ENCODE data around the gene NEK9.

Gene NEK9

GRCh38 chr14:75107186-75107585 lies 19.7 kb downstream of the NEK9 start:
- no peaks in the 10 kb centered on the region for H3K9me3 Mint-ChIP-seq
- no peaks in the 10 kb centered on the region for H3K27me3 Mint-ChIP-seq
- peaks cover 90% of the 10 kb centered on the region for H3K36me3 Mint-ChIP-seq (ENCODE audit: low read depth)
- no peak for DNase-seq
- H3K4me1 Mint-ChIP-seq (ENCODE audit: low read depth) = no peaks in the 10 kb centered on the region
- H3K27ac Mint-ChIP-seq = no peak overlapping the region
- no peak overlapping the region for H3K4me3 Mint-ChIP-seq

GRCh38 chr14:75101491-75101890 lies 25.4 kb downstream of the NEK9 start:
- H3K27me3 Mint-ChIP-seq = no peaks in the 10 kb centered on the region
- H3K36me3 Mint-ChIP-seq (ENCODE audit: low read depth) = peaks cover 87% of the 10 kb centered on the region
- H3K4me1 Mint-ChIP-seq (ENCODE audit: low read depth) = no peaks in the 10 kb centered on the region

GRCh38 chr14:75098682-75099081 lies 28.2 kb downstream of the NEK9 start:
- H3K27ac Mint-ChIP-seq = no peak overlapping the region
- no peaks in the 10 kb centered on the region for H3K4me1 Mint-ChIP-seq (ENCODE audit: low read depth)

More at GRCh38 chr14:75101491-75101890, 25.4 kb downstream of the NEK9 start:
- no peak for DNase-seq
- Mint-ChIP-seq H3K9me3 (no peaks in the 10 kb centered on the region), H3K4me3 (no peak overlapping the region), H3K27ac (no peak overlapping the region)

GRCh38 chr14:75098212-75098611 lies 28.6 kb downstream of the NEK9 start:
- no peak for DNase-seq
- H3K27me3 Mint-ChIP-seq = no peaks in the 10 kb centered on the region
- H3K9me3 Mint-ChIP-seq = no peaks in the 10 kb centered on the region
- peaks cover 86% of the 10 kb centered on the region for H3K36me3 Mint-ChIP-seq (ENCODE audit: low read depth)
- no peaks in the 10 kb centered on the region for H3K4me1 Mint-ChIP-seq (ENCODE audit: low read depth)
- no peak overlapping the region for H3K27ac Mint-ChIP-seq
- no peak overlapping the region for H3K4me3 Mint-ChIP-seq

More at GRCh38 chr14:75098682-75099081, 28.2 kb downstream of the NEK9 start:
- no peak for DNase-seq
- Mint-ChIP-seq H3K27me3 (no peaks in the 10 kb centered on the region), H3K4me3 (no peak overlapping the region), H3K36me3 (ENCODE audit: low read depth) (peaks cover 89% of the 10 kb centered on the region), H3K9me3 (no peaks in the 10 kb centered on the region)

GRCh38 chr14:75096959-75097358 lies 29.9 kb downstream of the NEK9 start:
- H3K9me3 Mint-ChIP-seq = no peaks in the 10 kb centered on the region
- no peaks in the 10 kb centered on the region for H3K27me3 Mint-ChIP-seq
- no peak overlapping the region for H3K27ac Mint-ChIP-seq
- no peak for DNase-seq
- peaks cover 88% of the 10 kb centered on the region for H3K36me3 Mint-ChIP-seq (ENCODE audit: low read depth)
- H3K4me1 Mint-ChIP-seq (ENCODE audit: low read depth) = no peaks in the 10 kb centered on the region
- no peak overlapping the region for H3K4me3 Mint-ChIP-seq

- Mint-ChIP-seq H3K27ac (no peak overlapping the region), H3K4me1 (ENCODE audit: low read depth) (no peaks in the 10 kb centered on the region), H3K9me3 (no peaks in the 10 kb centered on the region), H3K36me3 (ENCODE audit: low read depth) (peaks cover 91% of the 10 kb centered on the region), H3K27me3 (no peaks in the 10 kb centered on the region), H3K4me3 (no peak overlapping the region)
- no peak for DNase-seq
Observed at GRCh38 chr14:75095690-75096089, 31.2 kb downstream of the NEK9 start.

GRCh38 chr14:75094896-75095295 lies 32.0 kb downstream of the NEK9 start:
- Mint-ChIP-seq H3K36me3 (ENCODE audit: low read depth) (peaks cover 92% of the 10 kb centered on the region), H3K4me1 (ENCODE audit: low read depth) (no peaks in the 10 kb centered on the region), H3K4me3 (no peak overlapping the region), H3K27me3 (no peaks in the 10 kb centered on the region), H3K27ac (no peak overlapping the region), H3K9me3 (no peaks in the 10 kb centered on the region)
- DNase-seq = no peak

- no peak for DNase-seq
Observed at GRCh38 chr14:75092698-75093097, 34.1 kb downstream of the NEK9 start.

GRCh38 chr14:75091251-75091650 lies 35.6 kb downstream of the NEK9 start:
- no peaks in the 10 kb centered on the region for H3K4me1 Mint-ChIP-seq (ENCODE audit: low read depth)
- H3K4me3 Mint-ChIP-seq = no peak overlapping the region
- peak overlapping the region; percentile 31 for H3K27ac Mint-ChIP-seq
- peaks cover 85% of the 10 kb centered on the region for H3K36me3 Mint-ChIP-seq (ENCODE audit: low read depth)
- no peaks in the 10 kb centered on the region for H3K27me3 Mint-ChIP-seq
- no peak for DNase-seq
- no peaks in the 10 kb centered on the region for H3K9me3 Mint-ChIP-seq

More at GRCh38 chr14:75092698-75093097, 34.1 kb downstream of the NEK9 start:
- Mint-ChIP-seq H3K9me3 (no peaks in the 10 kb centered on the region), H3K4me3 (no peak overlapping the region), H3K36me3 (ENCODE audit: low read depth) (peaks cover 85% of the 10 kb centered on the region), H3K27ac (no peak overlapping the region), H3K4me1 (ENCODE audit: low read depth) (no peaks in the 10 kb centered on the region), H3K27me3 (no peaks in the 10 kb centered on the region)

- Mint-ChIP-seq H3K9me3 (no peaks in the 10 kb centered on the region), H3K27ac (no peak overlapping the region), H3K27me3 (no peaks in the 10 kb centered on the region), H3K36me3 (ENCODE audit: low read depth) (peaks cover 84% of the 10 kb centered on the region), H3K4me1 (ENCODE audit: low read depth) (no peaks in the 10 kb centered on the region), H3K4me3 (no peak overlapping the region)
- DNase-seq = no peak
Observed at GRCh38 chr14:75090353-75090752, 36.5 kb downstream of the NEK9 start.

- Mint-ChIP-seq H3K4me1 (ENCODE audit: low read depth) (peaks cover under 1% of the 10 kb centered on the region), H3K36me3 (ENCODE audit: low read depth) (peaks cover 86% of the 10 kb centered on the region), H3K9me3 (no peaks in the 10 kb centered on the region), H3K4me3 (no peak overlapping the region), H3K27me3 (no peaks in the 10 kb centered on the region), H3K27ac (no peak overlapping the region)
- no peak for DNase-seq
Observed at GRCh38 chr14:75088566-75089373, 38.1 kb downstream of the NEK9 start.

- Mint-ChIP-seq H3K4me1 (ENCODE audit: low read depth) (peaks cover 5% of the 10 kb centered on the region), H3K27ac (no peak overlapping the region), H3K36me3 (ENCODE audit: low read depth) (peaks cover 89% of the 10 kb centered on the region), H3K4me3 (no peak overlapping the region), H3K27me3 (no peaks in the 10 kb centered on the region), H3K9me3 (no peaks in the 10 kb centered on the region)
- no peak for DNase-seq
Observed at GRCh38 chr14:75088153-75088552, 38.7 kb downstream of the NEK9 start.

GRCh38 chr14:75084513-75084912 lies 42.3 kb downstream of the NEK9 start:
- Mint-ChIP-seq H3K27me3 (no peaks in the 10 kb centered on the region), H3K9me3 (no peaks in the 10 kb centered on the region), H3K27ac (peak overlapping the region; percentile 26), H3K36me3 (ENCODE audit: low read depth) (peaks cover 84% of the 10 kb centered on the region), H3K4me1 (ENCODE audit: low read depth) (peaks cover 9% of the 10 kb centered on the region), H3K4me3 (no peak overlapping the region)
- DNase-seq = no peak

GRCh38 chr14:75083271-75083670 lies 43.6 kb downstream of the NEK9 start:
- H3K36me3 Mint-ChIP-seq (ENCODE audit: low read depth) = peaks cover 74% of the 10 kb centered on the region
- H3K9me3 Mint-ChIP-seq = no peaks in the 10 kb centered on the region
- H3K4me3 Mint-ChIP-seq = no peak overlapping the region
- DNase-seq = no peak
- H3K27me3 Mint-ChIP-seq = no peaks in the 10 kb centered on the region
- peaks cover 9% of the 10 kb centered on the region for H3K4me1 Mint-ChIP-seq (ENCODE audit: low read depth)
- H3K27ac Mint-ChIP-seq = peak overlapping the region; percentile 79

- Mint-ChIP-seq H3K36me3 (ENCODE audit: low read depth) (peaks cover 59% of the 10 kb centered on the region), H3K27me3 (no peaks in the 10 kb centered on the region), H3K4me3 (no peak overlapping the region), H3K4me1 (ENCODE audit: low read depth) (peaks cover 9% of the 10 kb centered on the region), H3K27ac (no peak overlapping the region), H3K9me3 (no peaks in the 10 kb centered on the region)
- no peak for DNase-seq
Observed at GRCh38 chr14:75081660-75082229, 45.1 kb downstream of the NEK9 start.
